Fibroblast of mammary gland (primary cell): ENCODE measurements around the gene ADGRG1.
A peak's percentile ranks its signal among the peaks of the same experiment; 100 is the strongest.

Experiments used
- DNase-seq: peaks from one replicate; pipeline ENCODE4 v3.0.0-alpha.2; 2010; ENCODE audit warnings: low read depth
- H3K4me3 ChIP-seq: 2 replicates; pipeline ENCODE4 v1.5.1; 2011; ENCODE audit warnings: low read depth, mild to moderate bottlenecking, low read length, moderate library complexity; ENCODE audit not compliant: control insufficient read depth
- CTCF ChIP-seq: conservative IDR thresholded peaks from 2 replicates; pipeline ENCODE4 v1.5.1; 2011; ENCODE audit warnings: low read depth, low read length, inconsistent platforms; ENCODE audit not compliant: control insufficient read depth, insufficient read depth

The ADGRG1 gene

GRCh38 chr16:57637020-57637419 is 8.6 kb downstream of the ADGRG1 start:
- H3K4me3 ChIP-seq: no peak overlapping the region
- TF ChIP-seq CTCF: no peak
- DNase-seq: peak; percentile 17

GRCh38 chr16:57637424-57637823 is 9.0 kb downstream of the ADGRG1 start:
- no peak overlapping the region for H3K4me3 ChIP-seq
- no peak for DNase-seq
- TF ChIP-seq CTCF: no peak

GRCh38 chr16:57637965-57638364 is 9.5 kb downstream of the ADGRG1 start:
- DNase-seq: no peak
- TF ChIP-seq CTCF: no peak
- no peak overlapping the region for H3K4me3 ChIP-seq

GRCh38 chr16:57638381-57638780 is 10.0 kb downstream of the ADGRG1 start:
- no peak for TF ChIP-seq CTCF
- no peak for DNase-seq
- no peak overlapping the region for H3K4me3 ChIP-seq

DNA sequence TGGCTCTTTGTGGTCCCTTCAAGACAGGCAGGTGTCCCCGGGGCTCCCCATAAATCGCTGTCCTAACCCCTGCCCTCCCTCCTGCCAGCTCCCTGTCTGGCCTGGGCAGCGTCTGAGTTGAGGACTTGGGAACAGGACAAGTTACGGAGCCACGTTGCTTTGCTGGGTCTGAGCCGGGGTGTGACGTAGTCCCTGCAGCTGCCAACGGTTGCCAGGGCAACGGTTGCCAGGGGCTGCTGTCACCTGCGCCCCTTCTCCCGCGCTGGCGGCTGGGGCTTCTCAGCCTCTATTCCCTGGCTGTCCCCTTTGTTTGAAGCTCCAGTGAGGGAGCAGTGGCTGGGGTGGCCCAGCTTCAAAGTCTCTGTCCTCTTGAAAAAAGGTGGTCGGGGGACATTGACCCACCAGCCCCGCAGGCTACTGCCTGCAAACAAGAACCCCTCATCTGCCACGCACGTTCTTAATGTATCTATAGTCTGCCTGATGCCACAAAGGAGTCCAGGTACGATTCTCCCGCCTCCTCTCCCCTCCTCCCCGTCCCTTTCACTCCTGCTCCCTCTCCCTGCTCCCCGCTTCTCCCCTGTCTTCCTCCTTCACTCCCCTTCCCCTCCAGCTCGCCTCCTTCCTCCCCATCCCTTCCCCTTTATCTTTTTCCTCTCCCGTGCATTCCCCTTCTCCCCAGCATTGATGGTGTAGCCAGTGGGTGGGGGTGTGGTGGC is 10.9 kb downstream of the ADGRG1 start:
- TF ChIP-seq CTCF: no peak
- DNase-seq: no peak
- no peak overlapping the region for H3K4me3 ChIP-seq

DNA sequence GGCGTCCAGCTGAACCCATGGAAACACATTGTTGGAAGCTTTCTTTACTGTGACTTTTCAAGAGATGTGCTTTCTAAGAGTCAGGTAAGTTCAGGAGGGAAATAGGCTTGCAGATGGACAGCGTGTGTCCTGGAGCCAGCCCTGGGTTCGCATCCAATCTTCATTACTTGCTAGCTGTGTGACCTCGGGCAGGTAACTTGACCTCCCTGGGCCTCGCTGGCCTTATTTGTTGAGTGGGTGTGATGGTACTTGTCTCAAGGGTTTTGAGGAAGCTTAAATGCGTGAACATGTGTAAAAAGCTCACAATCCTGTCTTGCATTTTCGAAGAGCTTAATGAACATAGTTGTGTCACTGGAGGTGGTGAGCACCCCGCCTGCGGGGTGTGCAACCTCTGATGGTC is 11.8 kb downstream of the ADGRG1 start:
- no peak overlapping the region for H3K4me3 ChIP-seq
- TF ChIP-seq CTCF: no peak
- DNase-seq: no peak

- H3K4me3 ChIP-seq: no peak overlapping the region
These were observed 12.2 kb downstream of the ADGRG1 start for GRCh38 chr16:57640612-57641011.

More at GRCh38 chr16:57640612-57641011, 12.2 kb downstream of the ADGRG1 start:
- no peak for DNase-seq
- TF ChIP-seq CTCF: no peak
